ACC112 (cell line): ENCODE results near the gene SLC22A25.

ENCODE experiments used
- H2AFZ ChIP-seq: fragments of 200-600 bp; sonication (generic); one replicate; pipeline ENCODE4 v1.6.0; 2017; ENCODE audit warnings: antibody characterized with exemption, low read length; ENCODE audit not compliant: unreplicated experiment
- H3K27ac ChIP-seq: fragments of 200-600 bp; sonication (generic); 2 replicates; pipeline ENCODE4 v1.5.1; 2014; ENCODE audit warnings: low read depth, mild to moderate bottlenecking, antibody characterized with exemption, low read length, moderate library complexity
- H3K27me3 ChIP-seq: fragments of 200-600 bp; sonication (generic); 2 replicates; pipeline ENCODE4 v1.6.1; 2014; ENCODE audit warnings: mild to moderate bottlenecking, antibody characterized with exemption, low read length, moderate library complexity, mixed read lengths; ENCODE audit not compliant: insufficient read depth
- H3K36me3 ChIP-seq: fragments of 200-600 bp; sonication (generic); 2 replicates; pipeline ENCODE4 v1.6.1; 2016; ENCODE audit warnings: mild to moderate bottlenecking, antibody characterized with exemption, low read length, moderate library complexity, mixed read lengths; ENCODE audit not compliant: insufficient read depth
- H3K4me1 ChIP-seq: fragments of 200-600 bp; sonication (generic); one replicate; pipeline ENCODE4 v1.6.1; 2016; ENCODE audit warnings: low read length, mixed read lengths; ENCODE audit not compliant: insufficient read depth, unreplicated experiment, control insufficient read depth
- H3K4me3 ChIP-seq: fragments of 200-600 bp; sonication (generic); 2 replicates; pipeline ENCODE4 v1.5.1; 2014; ENCODE audit warnings: mild to moderate bottlenecking, low read depth, low read length
- H3K79me2 ChIP-seq: fragments of 200-600 bp; sonication (generic); one replicate; pipeline ENCODE4 v1.6.0; 2016; ENCODE audit warnings: low read length; ENCODE audit not compliant: control insufficient read depth, unreplicated experiment, insufficient read depth

Gene SLC22A25

GRCh38 chr11:63243533-63243932, at the start of gene SLC22A25:
Gene SLC22A25, minus strand, starts transcription at chr11:63243599. Its CDS starts 13,947 bp downstream, at chr11:63229652.
- no peak within 1 kb of the TSS for H3K27ac ChIP-seq
- H2AFZ ChIP-seq: no peak within 1 kb of the TSS
- H3K4me1 ChIP-seq: no peaks in the 10 kb centered on the region
- H3K27me3 ChIP-seq: 0 out of 2 replicates have a peak, but pooled peaks cover 2% of the 10 kb centered on the region
- H3K79me2 ChIP-seq: no peaks in the 10 kb centered on the region
- no peak within 1 kb of the TSS for H3K4me3 ChIP-seq
- no peaks in the 10 kb centered on the region for H3K36me3 ChIP-seq

GRCh38 chr11:63290285-63290684, 46.9 kb upstream of the SLC22A25 start:
- no peaks in the 10 kb centered on the region for H3K36me3 ChIP-seq
- no peak overlapping the region for H2AFZ ChIP-seq
- H3K27me3 ChIP-seq: no peaks in the 10 kb centered on the region
- H3K4me3 ChIP-seq: no peak overlapping the region
- no peak overlapping the region for H3K27ac ChIP-seq
- no peaks in the 10 kb centered on the region for H3K79me2 ChIP-seq
- no peaks in the 10 kb centered on the region for H3K4me1 ChIP-seq

- Histone ChIP-seq H3K36me3 (no peaks in the 10 kb centered on the region), H3K79me2 (no peaks in the 10 kb centered on the region), H3K4me1 (no peaks in the 10 kb centered on the region), H2AFZ (no peak overlapping the region), H3K27me3 (no peaks in the 10 kb centered on the region), H3K4me3 (no peak overlapping the region), H3K27ac (no peak overlapping the region)
These were observed 46.3 kb upstream of the SLC22A25 start for GRCh38 chr11:63289658-63290057.

- Histone ChIP-seq H3K36me3 (no peaks in the 10 kb centered on the region), H3K27ac (no peak overlapping the region), H3K79me2 (no peaks in the 10 kb centered on the region), H3K4me3 (no peak overlapping the region), H3K4me1 (no peaks in the 10 kb centered on the region), H2AFZ (no peak overlapping the region), H3K27me3 (peaks cover 9% of the 10 kb centered on the region)
These were observed 39.2 kb upstream of the SLC22A25 start for GRCh38 chr11:63282579-63282978.

GRCh38 chr11:63280920-63281319, 37.5 kb upstream of the SLC22A25 start:
- no peak overlapping the region for H3K27ac ChIP-seq
- H3K4me3 ChIP-seq: no peak overlapping the region
- no peaks in the 10 kb centered on the region for H3K36me3 ChIP-seq
- H3K79me2 ChIP-seq: no peaks in the 10 kb centered on the region
- no peak overlapping the region for H2AFZ ChIP-seq
- H3K27me3 ChIP-seq: peaks cover 9% of the 10 kb centered on the region
- no peaks in the 10 kb centered on the region for H3K4me1 ChIP-seq

- no peaks in the 10 kb centered on the region for H3K4me1 ChIP-seq
- no peaks in the 10 kb centered on the region for H3K79me2 ChIP-seq
- H3K27me3 ChIP-seq: peaks cover 9% of the 10 kb centered on the region
- H3K27ac ChIP-seq: no peak overlapping the region
- no peaks in the 10 kb centered on the region for H3K36me3 ChIP-seq
- no peak overlapping the region for H3K4me3 ChIP-seq
- no peak overlapping the region for H2AFZ ChIP-seq
These were observed 34.0 kb upstream of the SLC22A25 start for GRCh38 chr11:63277345-63277943.

- Histone ChIP-seq H3K27me3 (peaks cover 8% of the 10 kb centered on the region; the same call in 1 of the 2 replicates), H3K4me3 (no peak overlapping the region), H3K79me2 (no peaks in the 10 kb centered on the region), H2AFZ (no peak overlapping the region), H3K4me1 (no peaks in the 10 kb centered on the region), H3K36me3 (no peaks in the 10 kb centered on the region), H3K27ac (no peak overlapping the region)
These were observed 31.4 kb upstream of the SLC22A25 start for GRCh38 chr11:63274776-63275175.

- H3K36me3 ChIP-seq: no peaks in the 10 kb centered on the region
- no peak overlapping the region for H3K27ac ChIP-seq
- H2AFZ ChIP-seq: no peak overlapping the region
- H3K79me2 ChIP-seq: no peaks in the 10 kb centered on the region
- H3K4me1 ChIP-seq: no peaks in the 10 kb centered on the region
- H3K27me3 ChIP-seq: no peaks in the 10 kb centered on the region; the same call in 1 of the 2 replicates
- H3K4me3 ChIP-seq: no peak overlapping the region
These were observed 30.3 kb upstream of the SLC22A25 start for GRCh38 chr11:63273685-63274084.

GRCh38 chr11:63262547-63262946, 19.1 kb upstream of the SLC22A25 start:
- H3K27me3 ChIP-seq: peaks cover 3% of the 10 kb centered on the region; the same call in 1 of the 2 replicates
- no peaks in the 10 kb centered on the region for H3K79me2 ChIP-seq
- H3K36me3 ChIP-seq: no peaks in the 10 kb centered on the region
- H3K4me3 ChIP-seq: no peak overlapping the region
- no peak overlapping the region for H2AFZ ChIP-seq
- H3K27ac ChIP-seq: no peak overlapping the region
- no peaks in the 10 kb centered on the region for H3K4me1 ChIP-seq

GRCh38 chr11:63251312-63251711, 7.9 kb upstream of the SLC22A25 start:
- Histone ChIP-seq H3K36me3 (no peaks in the 10 kb centered on the region), H3K4me1 (no peaks in the 10 kb centered on the region), H2AFZ (no peak overlapping the region), H3K27me3 (peaks cover 9% of the 10 kb centered on the region; the same call in 1 of the 2 replicates), H3K79me2 (no peaks in the 10 kb centered on the region), H3K4me3 (no peak overlapping the region), H3K27ac (no peak overlapping the region)
